OCI-LY7 (cell line): ENCODE results near the gene SLX4IP. TPM values are rescaled to one million over a fixed set of nuclear protein-coding genes. Genes with fewer than 3 reads are reported as not detected.

Experiments used
- BruUV-seq: library from RNA; stranded (reverse); fragments of 400-500 nt; replicated peaks from 2 replicates; lab custom pipeline; 2021; lab: Mats Ljungman, UMichigan
- CTCF ChIA-PET: fragments of 300-600 bp; sonication (Branson Sonifier 250); formaldehyde crosslinking; loops from one replicate; lab custom pipeline; 2022; ENCODE audit warnings: antibody characterized with exemption; ENCODE audit not compliant: unreplicated experiment; lab: Charles Lee
- POLR2A ChIA-PET: fragments of 300-600 bp; sonication (Branson Sonifier 250); formaldehyde crosslinking; loops from one replicate; lab custom pipeline; 2022; ENCODE audit warnings: antibody characterized with exemption; lab: Charles Lee
- DNase-seq: peaks from one replicate; pipeline ENCODE4 v3.0.0-alpha.2; 2015; ENCODE audit warnings: low spot score
- H2AFZ ChIP-seq: fragments of 200-600 bp; sonication (generic), shearing (Covaris generic); 2 replicates; pipeline ENCODE4 v1.6.1; 2014; ENCODE audit warnings: mild to moderate bottlenecking, antibody characterized with exemption, low read length, moderate library complexity
- H3K27ac ChIP-seq: fragments of 200-600 bp; sonication (generic); 2 replicates; pipeline ENCODE4 v1.5.1; 2014; ENCODE audit warnings: mixed run types, low read depth, mild to moderate bottlenecking, moderate library complexity, low read length, inconsistent platforms; ENCODE audit not compliant: poor library complexity, severe bottlenecking
- H3K36me3 ChIP-seq: fragments of 200-600 bp; sonication (generic); 2 replicates; pipeline ENCODE4 v1.6.1; 2014; ENCODE audit warnings: mild to moderate bottlenecking, antibody characterized with exemption, low read length, moderate library complexity, mixed read lengths; ENCODE audit not compliant: insufficient read depth
- H3K4me1 ChIP-seq: fragments of 200-600 bp; sonication (generic); 2 replicates; pipeline ENCODE4 v1.5.1; 2014; ENCODE audit warnings: mild to moderate bottlenecking, low read length; ENCODE audit not compliant: insufficient read depth, poor library complexity, severe bottlenecking
- H3K4me2 ChIP-seq: fragments of 200-600 bp; sonication (generic); 2 replicates; pipeline ENCODE4 v1.6.1; 2014; ENCODE audit warnings: mild to moderate bottlenecking, low read length
- H3K4me3 ChIP-seq: fragments of 200-600 bp; sonication (generic); 2 replicates; pipeline ENCODE4 v1.5.1; 2014; ENCODE audit warnings: mild to moderate bottlenecking, low read depth, low read length; ENCODE audit not compliant: poor library complexity, severe bottlenecking
- H3K79me2 ChIP-seq: fragments of 200-600 bp; sonication (generic); 2 replicates; pipeline ENCODE4 v1.6.1; 2016; ENCODE audit warnings: low read depth, mild to moderate bottlenecking, low read length, moderate library complexity, mixed read lengths; ENCODE audit not compliant: insufficient read depth
- H3K9me2 ChIP-seq: fragments of 200-600 bp; sonication (generic); 2 replicates; pipeline ENCODE4 v1.6.1; 2016; ENCODE audit warnings: mild to moderate bottlenecking, low read length, mixed read lengths; ENCODE audit not compliant: insufficient read depth
- H3K9me3 ChIP-seq: fragments of 200-600 bp; sonication (generic); 2 replicates; pipeline ENCODE4 v1.6.1; 2014; ENCODE audit warnings: mild to moderate bottlenecking, mixed run types, low read length, mixed read lengths
- H4K20me1 ChIP-seq: fragments of 200-600 bp; sonication (generic); 2 replicates; pipeline ENCODE4 v1.6.1; 2014; ENCODE audit warnings: mild to moderate bottlenecking, antibody characterized with exemption, low read length, moderate library complexity, mixed read lengths; ENCODE audit not compliant: insufficient read depth
- CTCF ChIP-seq: fragments of 200-600 bp; sonication (generic); conservative IDR thresholded peaks from 2 replicates; pipeline ENCODE4 v1.5.1; 2014; ENCODE audit warnings: mild to moderate bottlenecking, antibody characterized with exemption, low read length, moderate library complexity, mixed read lengths
- EZH2phosphoT487 ChIP-seq: fragments of 200-600 bp; sonication (generic); IDR thresholded peaks from 2 replicates; pipeline ENCODE4 v1.6.1; 2018; ENCODE audit warnings: low read depth, borderline replicate concordance, mild to moderate bottlenecking, mixed run types, antibody characterized with exemption, low read length, moderate library complexity, mixed read lengths
- intact Hi-C: fragments of 100-400 bp; cut with micrococcal nuclease; formaldehyde crosslinking; loops from one replicate; pipeline ENCODE4 v1.10.0; 2022; ENCODE audit not compliant: unreplicated experiment
- total RNA-seq, 2 experiments: library from RNA; depleted of rRNA in 1 of 2; stranded (reverse); fragments of >200 nt in 1 of 2; shearing (Covaris generic) in 1 of 2; gene quantifications; 2 replicates each; pipeline ENCODE4 v1.2.3, GENCODE V29; 2014 to 2022

The SLX4IP gene
- total RNA-seq, 2 experiments from 2014 or later = 4.1 to 9.2 TPM

DNA sequence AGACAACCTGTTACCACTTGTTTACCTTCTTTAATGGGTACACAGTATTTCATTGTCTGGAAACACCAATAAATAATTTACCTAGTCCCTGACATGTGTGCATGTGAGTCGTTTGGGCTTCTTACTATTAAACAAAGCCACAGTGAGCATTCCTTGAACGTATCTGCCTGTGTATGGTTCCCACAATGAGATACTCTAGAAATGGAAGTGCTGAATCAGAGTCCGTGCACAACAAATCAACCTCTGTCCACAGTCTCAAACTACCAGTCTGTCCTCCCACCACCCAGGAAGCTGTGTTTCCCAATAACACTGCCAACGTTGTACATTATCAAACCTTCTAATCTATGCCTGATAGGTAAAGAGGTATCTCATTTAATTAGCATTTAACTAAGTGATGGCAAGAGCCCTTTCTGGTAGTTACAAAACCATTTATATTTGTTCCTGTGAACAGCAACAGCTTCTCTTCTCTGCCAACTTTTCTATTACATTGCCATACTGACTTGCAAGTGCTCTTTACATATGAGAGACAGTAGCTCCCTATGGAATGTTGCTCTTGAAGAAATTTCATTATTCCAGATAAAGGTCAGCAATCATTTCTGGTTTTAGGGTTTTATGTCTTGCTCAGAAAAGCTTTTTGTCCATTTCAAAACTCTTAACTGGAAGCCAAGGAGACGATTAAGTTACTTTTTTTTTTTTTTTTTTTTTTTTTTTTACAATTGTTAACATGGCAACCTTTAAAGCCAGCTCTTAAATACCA lies 223.9 kb downstream of the SLX4IP start:
- Histone ChIP-seq H3K79me2 (no peaks in the 10 kb centered on the region), H3K9me3 (no peaks in the 10 kb centered on the region), H2AFZ (no peak overlapping the region), H3K4me1 (no peaks in the 10 kb centered on the region), H3K36me3 (no peaks in the 10 kb centered on the region), H3K27ac (no peak overlapping the region), H3K9me2 (no peaks in the 10 kb centered on the region), H3K4me2 (no peak overlapping the region), H4K20me1 (no peaks in the 10 kb centered on the region), H3K4me3 (no peak overlapping the region)
- ChIA-PET POLR2A (interaction anchor here (0.7 to 1.1 kb wide), 6 partner anchors 25 to 804 kb away, joined by 3 to 11 read pairs (median 4); no protein-coding TSS in a partner anchor), CTCF (no interaction called here)
- no peak for DNase-seq
- TF ChIP-seq EZH2phosphoT487 (no peak), CTCF (no peak)
- BruUV-seq = no TSS peak
- intact Hi-C loops = no loop called here

- Histone ChIP-seq H3K9me3 (no peaks in the 10 kb centered on the region), H3K4me3 (no peak overlapping the region), H3K36me3 (no peaks in the 10 kb centered on the region), H3K4me2 (no peak overlapping the region), H3K9me2 (no peaks in the 10 kb centered on the region), H3K4me1 (no peaks in the 10 kb centered on the region), H2AFZ (no peak overlapping the region), H3K79me2 (no peaks in the 10 kb centered on the region), H4K20me1 (no peaks in the 10 kb centered on the region), H3K27ac (no peak overlapping the region)
- ChIA-PET CTCF (no interaction called here), POLR2A (interaction anchor here (0.7 to 1.1 kb wide), 4 partner anchors 24 to 681 kb away, joined by 3 to 11 read pairs (median 4); no protein-coding TSS in a partner anchor)
- no TSS peak for BruUV-seq
- intact Hi-C loops = no loop called here
- TF ChIP-seq CTCF (no peak), EZH2phosphoT487 (no peak)
- DNase-seq = no peak
Measured at GRCh38 chr20:10659651-10660601, 224.8 kb downstream of the SLX4IP start.
